HG03103 (cell line): Measurements from ENCODE around the gene NEAT1.

Experiments
- ATAC-seq: cut with Tn5 transposase; IDR thresholded peaks from one replicate; pipeline ENCODE4 v1.9.1; 2021; ENCODE audit warnings: low read depth; ENCODE audit not compliant: unreplicated experiment

The NEAT1 gene

DNA sequence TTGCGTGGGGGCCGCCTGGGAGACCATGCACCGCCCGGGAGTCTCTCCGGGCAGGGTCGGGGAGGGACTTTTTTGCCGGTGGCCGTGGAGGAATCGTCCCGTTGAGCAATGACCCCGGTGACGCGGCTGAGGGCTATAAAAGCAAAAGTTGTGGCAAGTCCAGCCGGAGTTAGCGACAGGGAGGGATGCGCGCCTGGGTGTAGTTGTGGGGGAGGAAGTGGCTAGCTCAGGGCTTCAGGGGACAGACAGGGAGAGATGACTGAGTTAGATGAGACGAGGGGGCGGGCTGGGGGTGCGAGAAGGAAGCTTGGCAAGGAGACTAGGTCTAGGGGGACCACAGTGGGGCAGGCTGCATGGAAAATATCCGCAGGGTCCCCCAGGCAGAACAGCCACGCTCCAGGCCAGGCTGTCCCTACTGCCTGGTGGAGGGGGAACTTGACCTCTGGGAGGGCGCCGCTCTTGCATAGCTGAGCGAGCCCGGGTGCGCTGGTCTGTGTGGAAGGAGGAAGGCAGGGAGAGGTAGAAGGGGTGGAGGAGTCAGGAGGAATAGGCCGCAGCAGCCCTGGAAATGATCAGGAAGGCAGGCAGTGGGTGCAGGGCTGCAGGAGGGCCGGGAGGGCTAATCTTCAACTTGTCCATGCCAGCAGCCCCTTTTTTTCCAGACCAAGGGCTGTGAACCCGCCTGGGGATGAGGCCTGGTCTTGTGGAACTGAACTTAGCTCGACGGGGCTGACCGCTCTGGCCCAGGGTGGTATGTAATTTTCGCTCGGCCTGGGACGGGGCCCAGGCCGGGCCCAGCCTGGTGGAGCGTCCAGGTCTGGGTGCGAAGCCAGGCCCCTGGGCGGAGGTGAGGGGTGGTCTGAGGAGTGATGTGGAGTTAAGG lies at the start of gene NEAT1:
TSS of gene NEAT1 (plus strand) at position 166 of the 883 bp plus-strand sequence.
- no peak for ATAC-seq

DNA sequence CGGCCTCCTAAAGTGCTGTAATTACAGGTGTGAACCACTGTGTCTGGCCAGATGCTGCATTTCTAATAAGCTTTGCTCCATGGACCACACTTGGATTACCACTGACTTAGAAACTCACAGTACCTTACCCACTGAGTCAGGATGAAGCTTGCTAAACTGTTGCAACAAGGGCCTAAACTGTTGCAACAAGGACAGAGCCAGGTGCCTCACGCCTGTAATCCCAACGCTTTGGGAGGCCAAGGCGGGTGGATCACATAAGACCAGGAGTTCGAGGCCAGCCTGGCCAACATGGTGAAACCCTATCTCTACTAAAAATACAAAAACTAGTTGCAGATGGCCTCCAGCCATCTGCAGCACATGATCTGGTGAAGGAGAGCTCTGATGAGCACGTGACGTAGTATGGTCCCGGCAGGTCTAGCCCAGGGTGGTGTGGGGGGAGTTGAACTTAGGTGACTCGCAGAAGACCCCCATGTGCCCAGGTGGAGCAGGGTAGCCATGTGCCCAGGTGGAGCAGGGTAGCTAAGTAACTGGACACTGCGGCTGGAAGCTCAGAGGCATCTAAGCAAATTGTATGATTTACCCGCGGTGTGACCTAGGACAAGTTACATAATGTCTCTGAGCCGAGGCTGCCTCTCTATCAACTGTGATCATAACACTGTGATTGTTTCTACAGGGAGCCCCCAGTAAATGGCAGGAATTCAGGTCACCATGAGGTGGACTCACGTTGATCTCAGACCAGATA lies 48.6 kb upstream of the NEAT1 start:
- ATAC-seq, result no peak

DNA sequence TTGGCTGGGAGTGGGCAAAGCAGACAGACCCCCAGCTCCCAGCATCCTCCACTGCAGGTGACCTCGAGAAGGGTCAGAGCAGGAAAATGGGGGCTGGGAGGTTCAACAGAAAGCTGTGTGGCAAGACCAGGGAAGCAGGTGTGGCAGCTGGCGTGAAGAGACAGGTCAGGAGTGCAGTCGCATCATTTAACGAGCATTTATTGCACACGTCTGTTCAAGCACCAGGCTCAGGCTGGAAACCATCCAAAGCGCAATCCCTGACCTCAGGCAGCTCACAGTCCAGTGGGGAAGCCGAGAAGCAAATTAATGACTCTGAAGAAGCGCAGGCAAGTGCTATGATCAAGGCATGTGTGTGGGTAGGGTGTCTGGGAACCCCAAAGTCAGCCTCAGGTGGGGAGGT lies 47.6 kb upstream of the NEAT1 start:
- no peak for ATAC-seq

DNA sequence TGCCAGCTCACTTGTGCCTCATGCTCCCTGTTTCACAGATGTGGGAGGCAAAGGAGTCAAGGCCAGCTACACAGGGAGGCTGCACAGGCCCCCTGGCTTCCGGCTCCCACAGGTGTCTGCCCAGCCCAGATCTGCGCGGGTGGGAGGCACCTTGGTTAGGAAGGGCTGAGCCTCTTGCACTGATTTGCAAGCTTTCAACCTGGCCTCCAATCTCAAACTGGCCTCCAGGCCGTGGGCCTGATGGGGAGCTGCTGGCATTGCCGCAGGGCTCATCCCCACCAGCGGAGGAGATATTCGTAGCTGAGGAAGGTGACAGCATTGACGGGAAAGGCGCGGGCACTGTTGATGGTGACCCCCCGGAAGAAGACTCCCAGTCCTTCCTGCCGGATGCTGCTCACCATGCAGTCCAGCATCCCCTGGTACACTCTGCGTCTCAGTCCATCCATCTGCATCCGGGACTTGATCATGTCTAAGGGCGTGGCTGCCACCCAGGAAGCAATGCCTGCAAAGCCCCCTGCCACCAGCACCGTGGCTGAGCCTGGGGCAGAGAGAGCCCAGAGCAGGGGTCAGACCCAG lies 46.4 kb upstream of the NEAT1 start:
- ATAC-seq, result no peak

DNA sequence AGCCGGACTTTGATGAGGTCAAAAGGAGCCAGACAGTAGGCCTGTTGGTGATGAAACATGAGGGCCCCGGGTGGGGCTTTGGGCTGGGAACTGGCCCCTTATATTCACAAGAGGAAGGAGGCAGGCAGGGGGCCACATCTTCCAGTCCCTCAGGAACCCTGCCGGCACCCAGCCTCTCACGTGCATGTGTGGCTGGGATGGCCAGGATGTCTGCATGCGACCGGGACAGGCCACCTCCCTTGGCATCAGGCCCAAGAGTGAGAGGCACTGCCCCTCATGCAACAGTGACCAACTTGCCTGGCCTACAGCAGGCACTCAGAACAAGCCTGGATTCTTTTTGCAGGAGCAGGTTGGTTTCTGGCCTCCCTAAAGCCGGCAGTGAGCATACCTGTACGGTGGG lies 45.6 kb upstream of the NEAT1 start:
- no peak for ATAC-seq

DNA sequence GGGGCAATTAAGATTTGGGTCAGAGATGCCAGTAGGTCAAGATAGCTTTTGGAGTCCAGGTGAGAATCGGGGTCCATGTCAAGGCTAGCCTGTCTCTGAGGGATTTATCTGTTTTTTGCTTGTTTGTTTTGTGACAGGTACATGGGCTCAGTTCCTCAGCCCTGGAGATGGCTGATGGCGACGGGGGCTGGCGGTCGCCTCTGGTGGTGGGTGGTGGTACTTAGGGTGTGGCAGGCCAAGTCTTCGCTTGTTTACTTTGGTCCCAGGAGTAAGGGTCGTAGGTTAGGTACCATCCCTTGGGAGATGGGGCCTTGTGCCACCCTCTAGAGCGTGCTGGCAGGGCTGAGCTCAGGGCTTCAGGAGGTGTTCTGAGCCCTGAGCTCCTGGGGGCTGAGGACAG lies 44.8 kb upstream of the NEAT1 start:
- ATAC-seq, result no peak

DNA sequence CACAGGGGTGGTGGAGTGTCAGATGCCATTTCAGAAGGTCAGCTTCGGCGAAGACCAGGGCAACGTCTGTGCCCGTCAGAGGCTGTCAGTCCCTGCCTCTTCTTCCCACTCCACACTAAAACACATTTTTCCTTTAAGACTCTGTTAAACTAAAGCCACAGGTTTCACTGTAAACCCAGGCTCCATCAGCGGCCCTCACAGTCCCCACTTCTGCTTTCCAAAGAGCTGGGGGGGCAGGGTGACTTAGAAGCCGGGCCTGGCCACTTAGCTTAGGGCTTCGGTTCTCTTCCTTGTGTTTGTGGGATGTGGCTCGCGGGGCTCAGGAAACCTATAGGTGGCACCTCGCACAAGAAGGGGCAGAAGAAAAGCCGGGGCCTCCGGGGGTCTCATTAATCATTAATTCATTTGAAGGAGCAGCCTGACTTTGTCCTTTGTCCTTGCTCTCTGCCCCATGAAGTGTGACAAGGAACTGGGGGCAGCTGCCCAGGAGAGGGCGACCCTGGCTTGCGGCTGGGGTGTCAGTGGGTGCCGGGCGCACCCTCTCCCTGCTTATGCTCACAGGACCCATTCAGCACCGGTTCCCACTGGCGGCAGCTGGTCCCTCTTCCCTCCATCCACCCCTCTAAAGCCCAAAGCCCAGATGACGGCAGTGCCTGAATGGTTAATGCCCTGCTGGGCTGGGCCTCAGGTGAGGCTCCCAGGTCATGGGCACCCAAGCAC lies 44.2 kb upstream of the NEAT1 start:
- no peak for ATAC-seq

DNA sequence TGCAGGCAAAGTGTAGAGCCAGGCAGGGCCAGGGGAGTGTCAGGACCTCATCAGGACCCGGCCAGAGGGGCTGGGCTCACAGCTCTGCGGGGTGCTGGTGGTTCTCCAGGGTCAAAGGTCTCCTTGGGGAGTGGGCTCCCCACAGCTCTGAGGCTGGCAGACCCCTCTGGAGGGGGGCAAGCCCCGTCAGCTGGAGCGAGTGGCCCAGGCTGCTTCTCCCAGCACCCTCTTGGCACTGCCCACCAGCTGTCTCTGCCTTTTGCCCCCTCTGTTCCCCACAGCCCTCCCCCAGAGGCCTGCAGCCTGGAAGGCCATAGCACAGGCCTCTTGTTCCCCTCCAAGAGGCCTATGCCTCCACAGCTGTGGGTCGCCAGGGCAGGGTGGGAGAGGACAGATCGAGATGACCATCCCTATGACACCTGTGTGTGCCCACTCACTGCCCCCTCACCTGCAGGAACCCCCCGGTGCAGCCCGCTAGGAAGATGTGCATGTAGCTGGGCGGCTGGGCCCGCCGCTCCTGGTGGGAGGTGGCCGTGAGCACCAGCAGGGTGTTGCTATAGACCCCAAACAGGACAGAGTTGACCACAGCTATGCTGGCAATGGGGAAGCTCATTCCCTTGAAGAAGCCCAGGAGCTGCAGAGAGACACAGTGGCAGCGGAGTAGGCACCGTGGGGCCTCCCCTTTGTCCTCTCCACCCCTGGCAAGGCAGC lies 43.5 kb upstream of the NEAT1 start:
- no peak for ATAC-seq

DNA sequence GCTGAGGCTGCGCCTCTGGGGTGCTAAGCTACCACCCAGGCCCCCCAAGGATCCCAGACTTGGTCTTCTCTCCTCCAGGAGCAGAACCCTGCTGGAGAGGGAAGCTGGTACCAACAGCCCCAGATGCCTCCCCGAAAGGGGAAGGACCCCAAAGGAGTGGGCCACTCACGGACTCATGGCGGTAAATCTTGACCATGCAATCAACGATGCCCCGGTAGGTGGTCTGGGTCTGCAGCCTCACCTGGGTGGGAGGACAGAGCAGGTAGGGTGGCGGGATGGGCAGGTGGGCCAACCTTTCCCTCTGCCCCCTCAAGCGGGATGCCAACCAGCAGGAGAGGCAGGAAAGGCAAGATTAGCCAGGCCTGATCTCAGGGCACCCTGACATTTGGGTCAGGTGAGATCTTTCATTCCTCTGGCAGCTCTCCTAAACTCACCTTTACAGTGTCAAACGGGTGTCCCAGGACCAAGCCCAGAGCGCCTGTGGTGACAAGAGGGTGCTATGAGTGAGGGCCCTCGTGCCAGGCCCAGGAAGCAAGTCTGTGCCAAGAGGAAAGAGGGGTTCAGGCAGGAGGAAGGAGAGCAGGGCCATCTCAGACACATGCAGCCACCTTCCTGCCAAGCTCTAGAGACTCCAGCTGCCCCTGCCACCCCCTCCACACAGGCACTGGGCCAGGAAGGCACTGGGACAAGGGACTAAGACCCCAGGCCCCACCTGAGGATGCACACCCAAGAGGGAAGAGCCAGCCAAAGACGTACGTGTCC lies 42.7 kb upstream of the NEAT1 start:
- no peak for ATAC-seq

DNA sequence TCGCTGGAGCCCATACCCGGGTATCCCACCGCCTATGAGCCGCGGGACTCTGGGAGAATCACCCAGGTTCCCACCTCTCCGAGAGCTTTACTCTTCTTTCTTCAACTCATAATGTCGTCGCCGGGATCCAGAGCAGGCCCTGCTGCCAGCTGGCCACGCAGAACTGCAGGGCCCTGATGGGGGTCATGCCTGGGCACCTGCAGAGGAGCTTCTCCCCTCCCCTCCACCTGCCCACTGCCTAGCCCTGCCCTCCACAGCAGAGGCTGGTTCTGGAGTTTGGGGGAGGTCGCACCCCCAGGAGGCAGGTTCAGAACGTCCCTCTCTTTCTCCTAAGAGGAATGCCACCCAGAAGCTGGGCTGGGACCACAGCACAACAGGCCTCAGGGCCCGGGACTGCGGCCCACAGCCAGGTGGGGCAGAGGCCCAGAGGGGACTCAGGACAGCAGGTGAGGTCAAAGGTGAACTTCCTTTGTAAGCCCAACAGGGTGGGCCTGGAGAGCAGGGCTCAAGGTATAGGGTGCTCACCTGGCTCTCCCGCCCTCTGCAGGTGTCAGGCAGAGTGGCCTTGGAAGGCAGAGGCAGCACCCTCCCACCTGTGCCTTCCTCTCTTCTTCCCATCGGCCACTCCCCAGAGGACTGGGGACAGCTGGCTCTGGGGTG lies 42.0 kb upstream of the NEAT1 start:
- ATAC-seq, result no peak

DNA sequence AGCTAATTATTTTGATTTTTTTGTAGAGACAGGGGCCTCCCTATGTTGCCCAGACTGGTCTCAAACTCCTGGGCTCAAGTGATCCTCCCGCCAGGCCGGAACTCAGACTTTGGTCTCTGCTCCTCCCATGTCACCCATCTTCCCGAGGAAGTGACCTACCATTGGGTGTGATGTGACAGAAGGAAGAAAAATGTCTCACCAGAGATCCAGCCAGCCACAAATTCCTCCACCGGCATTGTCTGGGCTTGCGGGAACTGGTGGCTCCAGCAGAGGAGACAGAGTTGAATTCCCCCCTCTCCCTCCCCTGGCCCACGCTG lies 40.9 kb upstream of the NEAT1 start:
- ATAC-seq, result no peak

DNA sequence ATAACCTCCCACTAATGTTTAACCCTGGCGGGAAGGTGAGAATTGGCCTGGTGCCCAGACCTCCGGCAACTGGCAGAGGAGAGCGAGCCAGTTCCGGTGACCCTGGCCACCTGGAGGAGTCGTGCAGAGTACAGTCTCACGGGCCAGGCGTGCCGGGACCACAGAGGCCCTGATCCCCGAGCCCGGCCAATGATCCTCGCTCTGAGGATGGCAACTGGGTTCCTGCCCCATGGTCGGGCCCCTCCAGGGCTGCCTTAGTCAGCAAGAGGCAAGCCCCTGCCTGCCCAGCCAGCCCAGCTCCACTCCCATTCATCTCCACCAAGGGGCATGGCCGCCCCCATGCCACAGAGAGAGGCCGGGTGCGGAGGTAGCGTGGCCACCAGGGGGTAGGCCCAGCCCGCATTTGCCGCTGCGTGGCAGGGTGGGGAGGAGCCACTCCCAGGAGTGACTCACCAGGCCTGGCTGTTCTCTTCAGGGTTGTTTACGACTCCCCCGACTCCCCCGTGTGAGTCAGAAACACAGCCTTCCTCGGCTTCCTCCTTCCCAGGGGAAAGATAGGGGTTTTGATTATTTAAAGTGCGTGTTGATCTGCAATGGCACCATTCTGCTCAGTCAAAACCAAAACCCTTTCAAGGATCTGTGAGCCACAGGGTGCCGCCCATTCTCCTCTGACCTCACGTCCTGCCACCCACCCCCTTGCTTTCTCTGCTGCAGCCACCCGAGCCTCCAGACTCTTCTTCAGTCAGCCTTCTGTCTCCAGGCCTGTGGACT lies 40.4 kb upstream of the NEAT1 start, which contains the start of gene SLC25A45:
TSS of gene SLC25A45 (minus strand) at position 614 of the 771 bp plus-strand sequence. CDS start 695 bp downstream, outside the sequence.
- peak; percentile 48 for ATAC-seq

DNA sequence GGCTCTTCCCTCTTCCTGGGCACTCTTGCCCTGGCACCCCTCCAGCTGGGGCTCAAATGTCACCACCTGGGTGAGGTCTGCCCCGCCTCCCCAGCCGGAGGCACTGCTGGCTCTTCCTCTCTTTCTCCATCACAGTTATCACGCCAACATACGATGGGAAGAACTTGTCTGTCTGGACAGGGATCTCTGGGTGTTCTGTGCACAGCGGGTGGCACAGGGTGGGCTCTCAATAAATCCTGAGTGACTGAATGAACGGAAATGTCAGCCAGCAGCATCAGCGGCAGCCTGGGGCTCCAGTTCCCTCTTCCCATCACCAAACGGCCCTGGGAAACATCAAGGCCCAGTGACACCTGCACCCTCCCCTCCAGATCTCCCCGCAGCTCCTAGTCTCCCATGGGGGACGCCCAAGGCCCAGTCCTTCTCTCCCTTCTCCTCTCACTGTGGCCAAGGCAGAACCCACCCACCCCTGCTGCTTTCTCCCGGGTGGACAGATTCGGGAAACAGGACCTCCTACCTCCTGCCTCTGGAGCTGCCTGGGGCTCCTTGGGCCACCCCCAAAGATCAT lies 39.7 kb upstream of the NEAT1 start:
- no peak for ATAC-seq

DNA sequence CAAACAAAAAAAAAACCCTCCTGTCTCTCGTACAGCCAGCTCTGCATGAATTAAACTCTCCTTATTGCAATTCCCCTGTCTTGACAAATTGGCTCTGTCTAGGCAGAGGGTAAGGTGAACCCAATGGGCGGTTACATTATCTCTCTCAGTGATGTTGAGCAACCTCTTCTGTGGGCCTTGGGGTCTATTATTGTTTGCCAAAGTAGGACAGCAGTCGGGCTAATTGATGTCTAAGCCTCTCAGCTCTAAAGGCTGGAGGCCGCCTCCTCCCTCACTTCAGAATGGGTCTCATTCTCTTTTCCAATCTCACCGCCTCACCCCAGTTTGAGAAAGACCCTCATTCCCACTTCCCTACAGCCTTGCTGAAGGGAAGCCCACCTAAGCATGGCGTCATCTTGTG lies 38.8 kb upstream of the NEAT1 start:
- ATAC-seq, result no peak

DNA sequence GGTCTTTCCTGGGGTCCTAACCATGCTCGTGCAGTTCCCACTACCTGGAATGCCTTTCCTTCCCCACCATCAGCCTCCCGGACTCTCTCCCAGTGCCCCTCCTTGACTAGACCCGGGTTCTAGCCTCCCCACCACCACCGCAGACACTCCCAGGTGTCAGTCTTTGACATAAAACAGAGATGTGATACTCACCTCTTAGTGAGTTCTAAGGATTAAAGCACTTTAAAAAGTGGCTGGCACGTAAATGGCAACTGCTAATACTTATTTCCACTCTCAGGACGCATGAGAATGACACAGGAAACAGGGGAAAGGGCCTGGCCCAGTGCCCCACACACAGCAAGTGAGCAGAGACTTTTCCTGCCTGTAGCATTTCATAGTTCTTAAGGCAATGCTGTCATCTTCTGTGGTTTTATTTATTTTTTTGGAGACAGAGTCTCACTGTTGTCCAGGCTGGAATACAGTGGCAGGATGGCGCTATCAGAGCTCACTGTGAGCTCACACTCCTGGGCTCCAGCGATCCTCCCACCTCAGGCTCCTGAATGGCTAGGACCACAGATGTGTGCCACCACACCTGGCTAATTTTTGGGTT lies 38.2 kb upstream of the NEAT1 start:
- ATAC-seq, result no peak

DNA sequence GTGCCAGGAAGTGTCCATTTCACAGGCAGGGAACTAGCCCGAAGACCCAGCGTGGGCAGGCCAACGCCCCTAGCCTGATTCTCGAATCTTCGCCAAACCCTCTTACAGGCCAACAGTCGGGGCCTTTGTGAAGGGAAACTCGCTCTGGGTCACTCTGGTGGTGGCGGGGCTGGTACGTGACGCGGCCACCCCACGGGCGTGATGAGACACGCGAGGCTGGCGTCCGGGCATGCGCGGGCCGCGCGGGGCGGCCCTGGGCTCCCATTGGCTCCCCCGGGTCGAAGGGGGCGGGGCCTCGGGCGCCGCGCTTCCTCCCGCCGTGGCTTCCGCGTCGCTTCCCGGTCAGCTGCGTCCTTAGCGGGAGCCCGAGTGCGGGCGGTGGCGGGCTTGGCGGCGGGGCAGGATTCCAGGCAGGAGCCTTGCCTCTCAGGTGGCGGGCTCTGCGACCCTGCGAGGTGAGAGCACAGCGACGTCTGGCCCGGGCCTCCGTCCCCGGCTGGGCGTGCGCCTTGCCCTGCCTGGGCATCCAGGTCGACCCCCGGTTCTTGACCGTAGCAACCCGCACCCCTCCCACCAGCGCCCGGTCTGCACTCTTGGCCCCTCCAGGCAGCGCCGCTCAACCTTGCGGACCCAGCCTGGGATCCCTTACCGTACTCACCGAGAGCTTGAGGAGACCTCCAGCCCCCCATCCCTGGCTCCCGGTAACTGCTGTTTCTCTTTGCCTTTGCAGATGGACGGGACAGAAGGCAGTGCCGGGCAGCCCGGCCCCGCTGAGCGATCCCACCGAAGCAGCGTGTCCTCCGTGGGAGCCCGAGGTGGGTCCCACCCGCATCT lies 36.1 kb upstream of the NEAT1 start, which contains the start of gene FRMD8:
TSS of gene FRMD8 (plus strand) at position 331 of the 834 bp plus-strand sequence. CDS start at position 731, 400 bp downstream.
- peak; percentile 42 for ATAC-seq

DNA sequence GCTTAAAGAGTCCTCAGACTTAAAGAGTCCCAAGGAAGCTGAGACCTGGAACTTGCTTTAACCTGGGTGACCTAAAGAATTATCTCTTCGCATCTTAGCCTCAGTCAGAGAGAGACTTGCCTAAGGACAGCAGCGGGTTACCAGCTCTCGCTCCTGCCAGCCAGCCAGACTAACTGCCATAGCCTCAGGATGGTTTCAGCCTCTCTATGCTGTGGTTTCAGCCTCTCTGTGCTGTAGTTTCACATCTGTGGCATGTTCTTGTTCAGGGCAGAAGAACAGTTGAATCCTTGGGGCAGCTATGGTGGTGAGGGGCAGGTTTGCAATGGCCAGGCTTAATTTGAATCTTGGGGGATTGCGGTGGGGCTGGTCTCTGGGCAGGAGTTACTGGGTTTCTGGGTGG lies 33.9 kb upstream of the NEAT1 start:
- ATAC-seq, result no peak
